Fibroblast of the conjunctiva (primary cell): ENCODE data around the gene TERT.
A peak's percentile ranks its signal among the peaks of the same experiment; 100 is the strongest.
"Not testable (repeated sequence)": the region's sequence is repeated elsewhere in the genome, so short reads cannot be mapped to it uniquely, and the experiment has no call there.

ENCODE experiments used
- DNase-seq: peaks from one replicate; pipeline ENCODE4 v3.0.0-alpha.2; 2010; ENCODE audit warnings: low read depth

TERT gene

DNA sequence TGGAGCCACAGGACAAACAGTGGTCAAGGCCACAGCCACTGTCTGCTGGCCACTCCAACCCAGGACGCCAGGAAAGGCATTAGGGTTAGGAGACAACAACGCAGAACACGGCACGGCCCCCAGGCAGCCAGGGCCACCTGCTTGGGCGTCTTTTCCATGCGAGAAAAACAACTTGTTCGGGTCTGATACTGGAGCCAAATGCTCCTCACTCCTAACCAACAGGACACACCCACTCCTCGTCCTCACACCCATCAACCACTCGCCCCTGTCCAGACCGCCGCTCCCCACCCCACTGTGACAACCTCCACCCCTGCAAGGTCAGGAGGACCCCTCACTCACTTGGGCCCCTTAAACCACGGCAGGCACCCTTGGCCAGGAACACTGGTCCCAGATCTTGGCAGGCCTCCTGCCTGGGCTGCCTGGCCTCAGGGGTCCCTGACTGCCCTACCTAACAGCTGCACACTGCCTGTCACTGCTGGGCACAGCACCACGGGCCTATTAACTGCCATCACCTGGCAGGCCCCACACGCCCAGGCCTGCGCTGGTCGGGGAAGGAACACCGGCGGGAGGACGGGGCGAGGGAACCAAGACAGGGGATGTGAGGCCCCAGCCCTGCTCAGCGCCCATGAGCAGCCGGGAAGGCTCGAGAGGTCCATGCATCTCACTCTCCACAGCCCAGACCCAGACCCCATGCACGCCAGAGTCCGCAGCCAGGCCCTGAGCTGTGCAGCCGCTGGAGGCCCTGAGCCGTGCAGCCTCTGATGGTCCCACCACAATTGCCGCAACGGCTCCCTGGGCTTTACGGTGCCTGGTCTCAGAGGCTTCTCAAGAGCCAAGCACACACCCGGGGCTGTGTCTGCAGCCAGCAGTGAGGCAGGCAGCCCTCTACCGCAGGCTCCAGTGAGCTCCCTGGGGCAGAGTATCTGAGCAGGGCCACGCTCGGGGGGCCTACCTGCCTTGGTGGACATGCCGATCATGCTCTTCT, 36.3 kb upstream of the TERT start:
- no peak for DNase-seq

DNA sequence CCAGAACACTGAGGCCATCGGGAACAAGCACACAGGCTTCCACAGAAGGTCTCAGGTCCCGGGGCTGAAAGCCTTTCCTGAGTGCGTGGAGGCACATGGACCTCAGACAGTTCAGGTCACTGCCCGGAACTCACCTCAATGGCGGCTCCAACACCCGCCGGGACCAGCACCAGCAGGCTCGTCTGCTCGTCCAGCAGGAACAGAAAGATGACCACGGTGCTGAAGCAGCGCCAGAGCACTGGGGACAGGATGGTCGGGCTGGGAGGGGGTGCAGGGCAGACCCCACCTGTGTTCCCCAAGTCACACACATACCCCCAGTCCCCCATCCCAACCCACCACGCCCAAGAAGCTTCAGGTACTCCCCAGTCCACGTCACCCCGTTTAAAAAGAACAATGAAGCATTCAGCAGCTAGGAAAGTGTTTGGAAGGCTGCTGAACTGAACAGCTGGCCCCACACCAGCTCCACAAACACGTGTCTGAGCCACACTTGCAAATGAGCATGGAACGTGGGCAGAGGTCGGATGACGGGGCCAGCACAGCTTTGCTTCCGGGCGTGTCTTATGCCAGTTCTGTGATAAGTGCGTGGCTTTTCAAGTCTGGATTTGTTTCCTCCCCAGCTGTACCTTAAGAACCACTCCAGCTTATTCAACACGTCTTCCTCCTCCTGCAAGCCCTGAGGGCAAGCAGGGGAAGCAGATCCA, 35.4 kb upstream of the TERT start:
- no peak for DNase-seq

DNA sequence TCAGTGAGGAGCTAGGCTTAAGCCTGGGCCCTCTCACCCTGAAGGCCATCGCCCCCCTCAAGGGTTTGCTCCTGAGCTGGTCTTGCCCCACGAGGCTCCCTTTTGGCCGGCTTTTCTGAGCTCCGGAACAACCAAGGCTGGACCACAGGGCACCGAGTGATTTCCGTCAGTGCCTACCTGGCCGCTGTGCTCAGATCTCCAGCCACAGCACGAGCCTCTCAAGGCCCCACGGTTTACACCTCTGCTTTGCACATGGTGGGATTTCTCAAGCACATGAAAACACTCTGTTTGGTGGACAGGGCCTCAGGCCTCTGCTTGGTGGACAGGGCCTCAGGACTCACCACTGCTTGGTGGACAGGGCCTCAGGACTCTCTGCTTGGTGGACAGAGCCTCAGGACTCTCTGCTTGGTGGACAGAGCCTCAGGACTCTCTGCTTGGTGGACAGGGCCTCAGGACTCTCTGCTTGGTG, 34.3 kb upstream of the TERT start:
- no peak for DNase-seq

DNA sequence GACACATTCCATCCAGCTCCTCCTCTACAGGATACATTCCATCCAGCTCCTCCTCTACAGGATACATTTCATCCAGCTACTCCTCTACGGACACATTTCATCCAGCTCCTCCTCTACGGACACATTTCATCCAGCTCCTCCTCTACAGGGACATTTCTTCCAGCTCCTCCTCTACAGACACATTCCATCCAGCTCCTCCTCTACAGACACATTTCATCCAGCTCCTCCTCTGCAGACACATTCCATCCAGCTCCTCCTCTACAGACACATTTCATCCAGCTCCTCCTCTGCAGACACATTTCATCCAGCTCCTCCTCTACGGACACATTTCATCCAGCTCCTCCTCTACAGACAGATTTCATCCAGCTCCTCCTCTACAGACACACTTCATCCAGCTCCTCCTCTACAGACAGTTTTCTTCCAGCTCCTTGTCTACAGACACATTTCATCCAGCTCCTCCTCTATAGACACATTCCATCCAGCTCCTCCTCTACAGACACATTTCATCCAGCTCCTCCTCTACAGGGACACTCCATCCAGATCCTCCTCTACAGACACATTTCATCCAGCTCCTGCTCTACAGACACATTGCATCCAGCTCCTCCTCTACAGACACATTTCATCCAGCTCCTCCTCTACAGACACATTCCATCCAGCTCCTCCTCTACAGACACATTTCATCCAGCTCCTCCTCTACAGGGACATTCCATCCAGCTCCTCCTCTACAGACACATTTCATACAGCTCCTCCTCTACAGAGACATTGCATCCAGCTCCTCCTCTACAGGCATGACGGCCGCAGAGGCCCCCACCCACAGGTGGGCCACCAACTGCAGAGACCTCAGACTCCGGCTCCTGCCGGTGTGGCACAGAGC, 33.6 kb upstream of the TERT start:
- not testable (repeated sequence) for DNase-seq

DNA sequence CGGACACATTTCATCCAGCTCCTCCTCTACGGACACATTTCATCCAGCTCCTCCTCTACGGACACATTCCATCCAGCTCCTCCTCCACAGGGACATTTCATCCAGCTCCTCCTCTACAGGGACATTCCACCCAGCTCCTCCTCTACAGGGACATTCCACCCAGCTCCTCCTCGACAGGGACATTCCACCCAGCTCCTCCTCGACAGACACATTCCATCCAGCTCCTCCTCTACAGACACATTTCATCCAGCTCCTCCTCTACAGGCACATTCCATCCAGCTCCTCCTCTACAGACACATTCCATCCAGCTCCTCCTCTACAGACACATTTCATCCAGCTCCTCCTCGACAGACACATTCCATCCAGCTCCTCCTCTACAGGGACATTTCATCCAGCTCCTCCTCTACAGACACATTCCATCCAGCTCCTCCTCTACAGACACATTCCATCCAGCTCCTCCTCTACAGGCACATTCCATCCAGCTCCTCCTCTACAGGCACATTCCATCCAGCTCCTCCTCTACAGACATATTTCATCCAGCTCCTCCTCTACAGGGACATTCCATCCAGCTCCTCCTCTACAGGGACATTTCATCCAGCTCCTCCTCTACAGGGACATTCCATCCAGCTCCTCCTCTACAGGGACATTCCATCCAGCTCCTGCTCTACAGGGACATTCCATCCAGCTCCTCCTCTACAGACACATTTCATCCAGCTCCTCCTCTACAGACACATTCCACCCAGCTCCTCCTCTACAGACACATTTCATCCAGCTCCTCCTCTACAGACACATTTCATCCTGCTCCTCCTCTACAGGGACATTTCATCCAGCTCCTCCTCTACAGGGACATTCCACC, 32.3 kb upstream of the TERT start:
- DNase-seq = peak; percentile 9

DNA sequence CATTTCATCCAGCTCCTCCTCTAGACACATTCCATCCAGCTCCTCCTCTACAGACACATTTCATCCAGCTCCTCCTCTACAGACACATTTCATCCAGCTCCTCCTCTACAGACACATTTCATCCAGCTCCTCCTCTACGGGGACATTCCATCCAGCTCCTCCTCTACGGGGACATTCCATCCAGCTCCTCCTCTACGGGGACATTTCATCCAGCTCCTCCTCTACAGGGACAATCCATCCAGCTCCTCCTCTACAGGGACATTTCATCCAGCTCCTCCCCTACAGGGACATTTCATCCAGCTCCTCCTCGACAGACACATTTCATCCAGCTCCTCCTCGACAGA, 31.6 kb upstream of the TERT start:
- not testable (repeated sequence) for DNase-seq

DNA sequence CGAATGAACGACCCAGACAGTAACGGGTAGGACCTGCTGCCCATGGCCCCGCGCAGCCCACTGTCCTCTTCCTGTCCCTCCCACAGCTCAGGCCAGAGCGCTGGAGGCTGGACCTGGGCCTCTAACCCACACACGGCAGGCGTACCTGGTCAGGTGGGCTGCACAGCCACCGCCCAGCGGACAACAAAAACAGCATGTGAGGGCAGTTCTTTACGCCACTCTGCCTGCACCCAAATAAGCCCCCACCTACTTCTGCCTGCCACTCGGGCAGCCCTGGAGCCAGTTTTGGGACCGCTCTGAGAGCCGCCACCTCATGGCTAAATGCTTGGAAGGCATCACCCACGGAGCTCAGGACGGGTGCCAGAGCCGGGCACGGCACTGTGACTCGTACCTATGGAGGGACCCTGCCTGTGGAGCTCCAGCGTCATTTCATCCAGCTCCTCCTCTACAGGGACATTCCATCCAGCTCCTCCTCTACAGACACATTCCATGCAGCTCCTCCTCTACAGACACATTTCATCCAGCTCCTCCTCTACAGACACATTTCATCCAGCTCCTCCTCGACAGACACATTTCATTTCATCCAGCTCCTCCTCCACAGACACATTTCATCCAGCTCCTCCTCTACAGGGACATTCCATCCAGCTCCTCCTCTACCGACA, 31.1 kb upstream of the TERT start:
- DNase-seq = no peak

DNA sequence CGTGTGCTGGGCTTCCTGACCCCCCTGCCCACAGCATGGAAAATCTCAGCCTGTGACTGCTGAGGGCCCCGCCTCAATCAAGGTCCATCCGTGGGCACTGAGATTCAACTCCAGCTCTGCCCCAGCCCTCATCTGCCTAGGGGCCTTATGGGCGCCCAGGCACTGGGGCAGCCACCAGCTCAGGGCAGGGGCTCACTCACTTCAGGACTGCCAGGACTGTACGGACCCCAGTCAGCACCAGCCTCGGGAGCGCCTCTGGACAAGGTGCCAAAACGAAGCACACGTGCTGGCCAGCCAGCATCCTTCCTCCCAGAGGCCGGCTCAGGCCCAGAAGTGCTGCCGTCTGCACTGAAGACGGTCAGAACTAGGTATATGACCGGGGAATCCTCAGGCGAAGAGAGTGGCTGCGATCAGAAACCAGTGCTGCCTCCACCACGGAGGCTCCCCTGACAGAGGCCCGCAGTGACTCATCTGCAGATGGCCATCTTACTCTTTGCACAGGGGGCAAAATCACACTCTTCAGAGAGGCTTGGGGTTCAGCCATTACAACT, 30.4 kb upstream of the TERT start:
- DNase-seq = no peak

DNA sequence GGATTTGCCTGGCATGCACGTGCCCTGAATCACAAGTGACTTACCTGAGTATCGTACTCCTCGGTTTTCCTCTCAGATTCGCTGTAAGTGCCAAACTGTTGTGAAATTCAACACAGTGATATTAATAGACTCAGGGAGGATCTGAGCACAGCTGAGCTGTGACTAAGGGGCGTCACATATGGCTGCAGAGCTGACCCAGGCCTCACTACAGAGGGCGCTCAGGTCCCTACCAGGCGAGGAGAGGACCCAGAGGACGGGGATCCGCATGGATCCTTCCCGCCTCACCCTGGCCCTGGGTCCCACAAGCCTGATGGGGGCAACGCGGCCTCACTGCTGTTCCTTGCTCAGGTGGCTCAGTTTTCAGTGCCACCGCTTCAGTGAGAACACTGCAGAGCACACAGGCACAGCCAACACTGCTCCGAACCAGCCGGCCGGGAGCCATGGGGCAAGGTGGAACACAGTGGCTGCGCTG, 29.9 kb upstream of the TERT start:
- no peak for DNase-seq

DNA sequence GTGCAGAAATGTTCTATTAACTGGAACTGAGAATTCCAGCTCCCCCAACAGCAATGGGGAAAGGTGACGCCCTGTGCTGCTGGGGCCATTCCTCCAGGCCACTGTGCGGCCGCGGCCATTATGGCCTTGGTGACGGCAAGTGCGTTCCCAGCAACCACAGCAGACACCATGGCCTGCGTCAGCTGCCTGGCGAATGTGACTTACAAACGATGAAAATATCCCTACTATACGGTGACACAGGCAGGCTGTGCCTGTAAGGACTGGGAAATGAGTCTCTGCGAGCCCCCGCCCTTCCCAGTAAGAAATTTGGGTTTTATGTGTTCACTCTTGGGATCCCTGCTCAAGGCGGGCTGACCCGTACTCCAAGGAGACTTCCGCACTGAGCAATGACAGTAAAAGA, 29.4 kb upstream of the TERT start:
- DNase-seq = no peak

DNA sequence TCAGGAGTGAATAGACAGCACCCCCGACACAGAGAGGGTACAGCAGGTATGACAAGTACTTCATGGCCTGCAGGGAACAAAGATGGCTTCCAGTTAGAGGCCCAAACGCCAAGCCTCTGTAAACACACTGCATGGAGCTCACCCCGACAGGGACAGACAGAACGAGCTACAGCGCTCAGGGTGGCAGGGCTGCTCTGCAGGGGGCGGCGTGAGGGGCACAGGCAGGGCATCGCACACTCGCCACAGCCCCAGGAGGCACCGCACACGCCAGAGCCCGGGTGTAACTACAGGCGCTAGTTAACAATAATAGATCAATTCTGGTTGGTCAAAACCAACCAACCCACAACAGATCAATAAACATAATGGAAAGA, 28.9 kb upstream of the TERT start:
- no peak for DNase-seq

DNA sequence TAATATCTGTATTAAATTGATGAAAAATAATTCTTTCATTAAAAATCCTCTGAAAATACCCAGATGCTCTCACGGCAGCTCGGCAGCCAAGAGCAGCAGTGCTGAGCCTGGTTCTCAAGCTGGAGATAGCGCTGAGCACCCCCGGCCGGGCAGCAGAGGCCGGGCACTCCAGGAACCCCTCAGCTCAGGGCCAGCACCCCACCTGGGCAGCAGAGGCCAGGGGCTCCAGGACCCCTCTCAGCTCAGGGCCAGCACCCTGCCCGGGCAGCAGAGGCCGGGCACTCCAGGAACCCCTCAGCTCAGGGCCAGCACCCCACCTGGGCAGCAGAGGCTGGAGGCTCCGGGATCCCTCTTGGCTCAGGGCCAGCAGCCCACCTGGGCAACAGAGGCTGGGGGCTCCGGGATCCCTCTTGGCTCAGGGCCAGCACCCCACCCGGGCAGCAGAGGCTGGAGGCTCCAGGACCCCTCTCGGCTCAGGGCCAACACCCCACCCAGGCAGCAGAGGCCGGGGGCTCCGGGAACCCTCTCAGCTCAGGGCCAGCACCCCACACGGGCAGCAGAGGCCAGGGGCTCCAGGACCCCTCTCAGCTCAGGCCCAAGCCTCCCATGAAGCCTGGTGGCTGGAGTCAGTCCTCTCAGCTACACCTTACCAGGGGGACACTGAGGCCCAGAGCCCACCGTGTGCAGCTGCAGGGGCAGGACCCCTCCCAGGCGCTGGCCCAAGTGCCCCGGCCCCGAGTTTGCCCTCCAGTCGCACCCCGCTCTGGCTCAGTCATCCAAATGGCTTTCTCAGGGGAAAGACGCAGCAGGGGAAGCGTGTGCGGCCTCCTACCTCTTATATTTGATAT, 28.3 kb upstream of the TERT start:
- DNase-seq = no peak

DNA sequence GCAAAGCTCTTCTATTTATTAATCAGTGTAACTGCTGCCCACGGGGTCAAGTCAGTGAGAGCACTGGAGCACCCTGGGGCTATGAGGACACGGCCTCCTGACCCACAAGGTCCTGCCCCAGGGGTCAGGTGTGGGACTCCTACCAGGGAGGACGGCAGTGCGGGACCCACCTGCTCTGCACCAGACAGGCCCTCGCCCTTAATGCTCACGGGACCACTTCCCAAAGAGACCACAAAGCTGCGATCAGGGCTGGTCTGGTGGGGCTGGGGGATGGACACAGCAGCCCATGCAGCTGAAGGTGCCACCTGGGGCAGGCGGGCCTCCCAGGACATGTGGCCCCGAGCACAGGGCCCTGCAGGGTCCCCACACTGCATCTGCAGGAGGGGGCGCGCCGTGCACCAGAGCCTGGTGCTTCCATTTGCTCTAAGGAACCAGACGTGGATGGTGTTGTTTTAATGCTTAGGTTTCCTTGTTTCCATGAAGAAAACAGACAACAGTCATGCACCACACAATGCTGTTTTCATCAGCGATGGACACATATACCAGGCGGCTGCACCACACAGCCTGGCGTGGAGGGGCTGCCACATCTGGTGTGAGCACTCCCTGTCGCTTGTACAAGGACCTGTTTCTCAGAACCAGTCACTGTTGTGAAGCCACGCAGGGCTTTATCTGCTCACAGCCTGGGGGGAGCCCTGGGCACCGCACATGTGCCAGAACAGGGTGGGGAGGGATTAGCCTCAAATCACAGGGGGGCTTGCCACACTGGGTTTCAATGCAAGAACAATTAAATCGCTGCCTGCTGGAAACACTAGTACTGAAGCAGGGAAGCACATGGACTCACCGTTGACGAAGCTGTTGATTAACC, 27.4 kb upstream of the TERT start:
- DNase-seq = no peak

DNA sequence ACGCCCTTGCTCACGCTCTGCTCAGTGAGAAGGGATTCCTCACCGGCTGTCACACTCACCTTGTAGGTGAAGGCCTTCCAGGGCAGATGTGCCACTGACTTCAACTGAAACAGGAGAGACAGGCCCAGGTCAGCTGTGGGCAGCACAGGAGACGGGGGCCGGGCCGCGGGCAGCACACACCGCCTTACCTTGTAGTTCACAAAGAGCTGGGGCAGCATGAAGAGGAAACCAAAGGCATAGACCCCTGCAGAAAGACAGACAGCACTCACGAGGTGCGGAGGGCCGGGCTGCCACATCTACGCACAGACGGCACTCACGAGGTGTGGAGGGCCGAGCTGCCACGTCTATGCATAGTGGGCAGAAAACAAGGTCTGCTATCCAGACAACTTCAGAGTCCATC, 26.7 kb upstream of the TERT start:
- DNase-seq = no peak

DNA sequence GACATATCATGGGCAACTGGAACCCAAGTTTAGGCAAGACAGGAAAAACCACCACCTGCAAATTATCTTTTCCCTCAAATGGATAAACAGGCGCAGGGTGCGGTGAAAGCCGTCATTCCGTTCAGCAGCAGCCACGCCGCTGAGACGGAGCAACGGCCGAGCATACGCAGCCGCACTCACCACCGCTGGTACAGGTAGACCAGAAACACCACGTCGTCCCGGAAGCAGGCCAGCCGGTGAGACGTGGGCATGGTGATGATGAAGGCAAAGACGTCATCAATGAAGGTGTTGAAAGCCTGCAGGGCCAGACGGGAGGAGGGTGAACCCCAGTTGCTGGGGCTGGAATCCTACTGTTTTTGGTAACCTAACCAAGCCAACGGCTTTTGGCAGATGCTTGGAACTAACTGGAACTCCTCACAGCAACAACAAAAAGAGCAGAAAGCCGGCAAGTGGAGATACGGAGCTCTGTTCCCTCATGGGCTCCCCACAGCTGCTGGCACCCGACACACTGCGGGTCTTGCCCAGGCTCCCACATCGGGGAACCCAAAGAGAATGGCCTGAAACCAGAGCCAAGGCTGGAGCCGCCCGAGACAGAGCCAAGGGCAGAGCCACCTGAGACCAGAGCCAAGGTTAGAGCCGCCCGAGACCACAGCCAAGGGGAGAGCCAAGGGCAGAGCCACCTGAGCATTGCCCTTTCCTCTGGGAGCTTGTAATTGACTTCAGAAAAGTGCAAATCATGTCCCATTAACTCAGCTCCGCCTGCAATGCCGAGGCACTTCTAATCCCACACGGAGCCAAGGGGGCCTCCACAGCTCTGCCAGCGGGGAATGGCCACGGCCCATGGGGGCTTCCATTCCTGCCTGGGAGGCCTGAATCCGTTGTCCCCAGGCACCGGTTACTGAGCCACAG, 25.8 kb upstream of the TERT start:
- DNase-seq = no peak

DNA sequence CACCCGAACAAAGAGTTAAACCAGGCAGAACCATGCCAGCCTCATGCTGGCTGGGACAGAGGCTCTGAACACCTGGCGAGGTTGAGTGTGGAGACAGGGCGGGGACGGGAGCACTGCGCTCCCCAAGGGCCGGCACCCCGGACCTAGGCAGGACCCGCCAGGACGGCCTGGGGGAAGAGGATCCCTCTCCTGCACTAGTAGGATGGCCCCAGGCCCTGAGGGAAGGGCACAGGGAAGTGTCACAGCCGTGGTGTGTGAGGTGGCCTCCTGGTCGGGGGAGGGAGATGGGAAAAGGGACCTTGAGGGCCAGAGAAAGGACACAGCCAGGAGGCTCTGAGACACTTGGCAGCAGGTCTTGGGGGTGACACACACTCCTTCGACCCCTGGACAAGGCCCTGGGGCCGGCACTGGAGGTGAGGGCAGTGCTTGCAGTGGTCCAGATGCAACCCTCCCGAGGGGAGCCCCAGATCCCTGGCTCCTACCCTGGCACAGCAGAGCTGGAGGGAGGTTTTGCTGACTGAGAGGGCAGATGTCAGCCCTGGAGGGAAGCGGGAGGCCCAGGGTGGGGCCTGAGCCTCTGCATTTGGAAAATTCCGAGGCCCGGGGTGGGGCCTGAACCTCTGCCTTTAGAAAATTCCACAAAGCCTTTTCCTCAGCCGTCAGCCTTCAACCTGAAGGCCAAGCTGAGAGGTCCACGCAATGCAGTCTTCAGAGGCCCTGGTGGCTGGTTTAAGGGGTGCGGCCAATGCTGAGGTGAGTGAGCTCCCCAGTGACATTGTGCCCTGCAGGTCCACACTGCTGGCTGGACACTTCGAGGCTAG, 24.8 kb upstream of the TERT start:
- no peak for DNase-seq
